Lower leg skin (tissue), 3 donors: Measurements from ENCODE around the gene RPTOR.

Experiments
- CTCF ChIP-seq, 3 donors: fragments of 450-650 bp; IDR thresholded peaks; one replicate each; pipeline ENCODE4 v1.5.1; 2016; ENCODE audit warnings: antibody characterized with exemption in 3 of 3, mild to moderate bottlenecking in 3 of 3, moderate library complexity in 2 of 3
- POLR2A ChIP-seq, 2 donors: fragments of 450-650 bp; IDR thresholded peaks; one replicate each; pipeline ENCODE4 v1.6.1; 2016 to 2017; ENCODE audit warnings: antibody characterized with exemption in 2 of 2, mild to moderate bottlenecking in 1 of 2, moderate library complexity in 1 of 2

GRCh38 chr17:80989586-80989913 is 444.9 kb downstream of the RPTOR start:
- no peak for TF ChIP-seq CTCF (IDR thresholded peaks at IDR 0.05)
- TF ChIP-seq POLR2A (IDR thresholded peaks at IDR 0.05): no peak
